Activated naive CD4-positive, alpha-beta T cell (primary cell): Measurements from ENCODE around the gene LAMB2.

ENCODE experiments used
- DNase-seq, 4 experiments: peaks; one replicate each; lab custom pipeline; 2025; lab: John Stamatoyannopoulos, UW

LAMB2 gene

GRCh38 chr3:49076116-49076515 is 56.7 kb downstream of the LAMB2 start:
- DNase-seq: no peak
